ENCODE data around the gene SIGLEC5. TPM values are rescaled to one million over a fixed set of nuclear protein-coding genes. Genes with fewer than 3 reads are reported as not detected.

Gene SIGLEC5
- total RNA-seq, 1 experiment from 2014 or later = not detected

- no peaks in the 10 kb centered on the region for H3K36me3 ChIP-seq (ENCODE audit: insufficient read depth, low read length, poor library complexity, severe bottlenecking)
- no peak overlapping the region for H3K4me3 ChIP-seq (ENCODE audit: low read depth, low read length, poor library complexity, severe bottlenecking)
- H3K9me3 ChIP-seq (ENCODE audit: low read depth, low read length, poor library complexity, severe bottlenecking) = no peaks in the 10 kb centered on the region
- CTCF ChIA-PET = interaction anchor here (0.6 kb wide), 1 partner anchor 191 kb away, joined by 4 read pairs; no protein-coding TSS in a partner anchor
- peaks cover 29% of the 10 kb centered on the region for H3K27me3 ChIP-seq (replicated peaks; ENCODE audit: insufficient read depth, low read depth, low read length, poor library complexity)
- no peak overlapping the region for H3K27ac ChIP-seq (ENCODE audit: low read depth, low read length, poor library complexity, severe bottlenecking)
- TF ChIP-seq EZH2 (IDR thresholded peaks at IDR 0.05; ENCODE audit: borderline replicate concordance, low read depth, low read length, poor library complexity, severe bottlenecking) (no peak), CTCF (conservative IDR thresholded peaks at IDR 0.05; ENCODE audit: low read depth, low read length) (no peak)
- H3K4me1 ChIP-seq (ENCODE audit: insufficient read depth, low read length, poor library complexity, severe bottlenecking) = no peaks in the 10 kb centered on the region
- intact Hi-C loops (cut with micrococcal nuclease; ENCODE audit: unreplicated experiment) = loop anchor here (5.0 to 10.0 kb wide), 2 partner anchors 144 to 329 kb away; no protein-coding TSS in a partner anchor
- no TSS peak for BruUV-seq (replicated peaks)
- DNase-seq (ENCODE audit: low spot score) = no peak
- POLR2A ChIA-PET (ENCODE audit: low non-redundant PET) = no interaction called here
Measured at GRCh38 chr19:51663650-51664049, 33.4 kb upstream of the SIGLEC5 start.

- no TSS peak for BruUV-seq (replicated peaks)
- no peaks in the 10 kb centered on the region for H3K36me3 ChIP-seq (ENCODE audit: insufficient read depth, low read length, poor library complexity, severe bottlenecking)
- intact Hi-C loops (cut with micrococcal nuclease; ENCODE audit: unreplicated experiment) = loop anchor here (5.0 to 10.0 kb wide), 2 partner anchors 146 to 326 kb away; no protein-coding TSS in a partner anchor
- no peak overlapping the region for H3K27ac ChIP-seq (ENCODE audit: low read depth, low read length, poor library complexity, severe bottlenecking)
- ChIA-PET CTCF (interaction anchor here (0.6 to 1.3 kb wide), 10 partner anchors 16 to 323 kb away, joined by 3 to 7 read pairs (median 4); no protein-coding TSS in a partner anchor), POLR2A (ENCODE audit: low non-redundant PET) (interaction anchor here (0.6 kb wide), 1 partner anchor 200 kb away, joined by 14 read pairs; no protein-coding TSS in a partner anchor)
- TF ChIP-seq EZH2 (IDR thresholded peaks at IDR 0.05; ENCODE audit: borderline replicate concordance, low read depth, low read length, poor library complexity, severe bottlenecking) (no peak), CTCF (conservative IDR thresholded peaks at IDR 0.05; ENCODE audit: low read depth, low read length) (peak; percentile 72)
- no peaks in the 10 kb centered on the region for H3K9me3 ChIP-seq (ENCODE audit: low read depth, low read length, poor library complexity, severe bottlenecking)
- H3K4me3 ChIP-seq (ENCODE audit: low read depth, low read length, poor library complexity, severe bottlenecking) = no peak overlapping the region
- H3K27me3 ChIP-seq (replicated peaks; ENCODE audit: insufficient read depth, low read depth, low read length, poor library complexity) = peaks cover 20% of the 10 kb centered on the region
- no peaks in the 10 kb centered on the region for H3K4me1 ChIP-seq (ENCODE audit: insufficient read depth, low read length, poor library complexity, severe bottlenecking)
- DNase-seq (ENCODE audit: low spot score) = peak; percentile 85
Measured at GRCh38 chr19:51660975-51661600, 30.9 kb upstream of the SIGLEC5 start.

- no peak for DNase-seq (ENCODE audit: low spot score)
- H3K4me3 ChIP-seq (ENCODE audit: low read depth, low read length, poor library complexity, severe bottlenecking) = no peak overlapping the region
- CTCF ChIA-PET = no interaction called here
- BruUV-seq (replicated peaks) = no TSS peak
- peaks cover 6% of the 10 kb centered on the region for H3K27me3 ChIP-seq (replicated peaks; ENCODE audit: insufficient read depth, low read depth, low read length, poor library complexity)
- intact Hi-C loops (cut with micrococcal nuclease; ENCODE audit: unreplicated experiment) = loop anchor here (5.0 kb wide), 1 partner anchor 47 kb away; no protein-coding TSS in a partner anchor
- no peaks in the 10 kb centered on the region for H3K9me3 ChIP-seq (ENCODE audit: low read depth, low read length, poor library complexity, severe bottlenecking)
- H3K27ac ChIP-seq (ENCODE audit: low read depth, low read length, poor library complexity, severe bottlenecking) = no peak overlapping the region
- POLR2A ChIA-PET (ENCODE audit: low non-redundant PET) = no interaction called here
- H3K36me3 ChIP-seq (ENCODE audit: insufficient read depth, low read length, poor library complexity, severe bottlenecking) = no peaks in the 10 kb centered on the region
- TF ChIP-seq CTCF (conservative IDR thresholded peaks at IDR 0.05; ENCODE audit: low read depth, low read length) (peak; percentile 30; the same call in 1 of the 2 replicates), EZH2 (IDR thresholded peaks at IDR 0.05; ENCODE audit: borderline replicate concordance, low read depth, low read length, poor library complexity, severe bottlenecking) (no peak)
- H3K4me1 ChIP-seq (ENCODE audit: insufficient read depth, low read length, poor library complexity, severe bottlenecking) = no peaks in the 10 kb centered on the region
Measured at GRCh38 chr19:51654783-51655182, 24.6 kb upstream of the SIGLEC5 start.

Measured in A673 (cell line).